ENCODE measurements around the gene AHCYL1. TPM values are rescaled to one million over a fixed set of nuclear protein-coding genes. Genes with fewer than 3 reads are reported as not detected.

The AHCYL1 gene
- total and polyA plus RNA-seq, 10 of the 15 experiments (the other 5 are each of a cell fraction or from before 2014, with no cell fraction given): 24.7 to 73.6 (median 46.8) TPM

GRCh38 chr1:110064576-110065337 is 80.2 kb downstream of the AHCYL1 start:
- no peak for TF ChIP-seq SMARCA5 (IDR thresholded peaks at IDR 0.05)
- TF ChIP-seq SMC3 (IDR thresholded peaks at IDR 0.05; ENCODE audit: borderline replicate concordance, low read length): no peak
- no peak for TF ChIP-seq POU2F2 (IDR thresholded peaks at IDR 0.05; ENCODE audit: borderline replicate concordance, low read depth, low read length)
- no peak for TF ChIP-seq CREM (IDR thresholded peaks at IDR 0.05; ENCODE audit: low read depth)
- TF ChIP-seq, protein P1, sequence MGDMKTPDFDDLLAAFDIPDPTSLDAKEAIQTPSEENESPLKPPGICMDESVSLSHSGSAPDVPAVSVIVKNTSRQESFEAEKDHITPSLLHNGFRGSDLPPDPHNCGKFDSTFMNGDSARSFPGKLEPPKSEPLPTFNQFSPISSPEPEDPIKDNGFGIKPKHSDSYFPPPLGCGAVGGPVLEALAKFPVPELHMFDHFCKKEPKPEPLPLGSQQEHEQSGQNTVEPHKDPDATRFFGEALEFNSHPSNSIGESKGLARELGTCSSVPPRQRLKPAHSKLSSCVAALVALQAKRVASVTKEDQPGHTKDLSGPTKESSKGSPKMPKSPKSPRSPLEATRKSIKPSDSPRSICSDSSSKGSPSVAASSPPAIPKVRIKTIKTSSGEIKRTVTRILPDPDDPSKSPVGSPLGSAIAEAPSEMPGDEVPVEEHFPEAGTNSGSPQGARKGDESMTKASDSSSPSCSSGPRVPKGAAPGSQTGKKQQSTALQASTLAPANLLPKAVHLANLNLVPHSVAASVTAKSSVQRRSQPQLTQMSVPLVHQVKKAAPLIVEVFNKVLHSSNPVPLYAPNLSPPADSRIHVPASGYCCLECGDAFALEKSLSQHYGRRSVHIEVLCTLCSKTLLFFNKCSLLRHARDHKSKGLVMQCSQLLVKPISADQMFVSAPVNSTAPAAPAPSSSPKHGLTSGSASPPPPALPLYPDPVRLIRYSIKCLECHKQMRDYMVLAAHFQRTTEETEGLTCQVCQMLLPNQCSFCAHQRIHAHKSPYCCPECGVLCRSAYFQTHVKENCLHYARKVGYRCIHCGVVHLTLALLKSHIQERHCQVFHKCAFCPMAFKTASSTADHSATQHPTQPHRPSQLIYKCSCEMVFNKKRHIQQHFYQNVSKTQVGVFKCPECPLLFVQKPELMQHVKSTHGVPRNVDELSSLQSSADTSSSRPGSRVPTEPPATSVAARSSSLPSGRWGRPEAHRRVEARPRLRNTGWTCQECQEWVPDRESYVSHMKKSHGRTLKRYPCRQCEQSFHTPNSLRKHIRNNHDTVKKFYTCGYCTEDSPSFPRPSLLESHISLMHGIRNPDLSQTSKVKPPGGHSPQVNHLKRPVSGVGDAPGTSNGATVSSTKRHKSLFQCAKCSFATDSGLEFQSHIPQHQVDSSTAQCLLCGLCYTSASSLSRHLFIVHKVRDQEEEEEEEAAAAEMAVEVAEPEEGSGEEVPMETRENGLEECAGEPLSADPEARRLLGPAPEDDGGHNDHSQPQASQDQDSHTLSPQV (IDR thresholded peaks at IDR 0.05): no peak
- no peak for TF ChIP-seq ASH2L (IDR thresholded peaks at IDR 0.05; ENCODE audit: borderline replicate concordance, low read depth)
- TF ChIP-seq, protein P2, sequence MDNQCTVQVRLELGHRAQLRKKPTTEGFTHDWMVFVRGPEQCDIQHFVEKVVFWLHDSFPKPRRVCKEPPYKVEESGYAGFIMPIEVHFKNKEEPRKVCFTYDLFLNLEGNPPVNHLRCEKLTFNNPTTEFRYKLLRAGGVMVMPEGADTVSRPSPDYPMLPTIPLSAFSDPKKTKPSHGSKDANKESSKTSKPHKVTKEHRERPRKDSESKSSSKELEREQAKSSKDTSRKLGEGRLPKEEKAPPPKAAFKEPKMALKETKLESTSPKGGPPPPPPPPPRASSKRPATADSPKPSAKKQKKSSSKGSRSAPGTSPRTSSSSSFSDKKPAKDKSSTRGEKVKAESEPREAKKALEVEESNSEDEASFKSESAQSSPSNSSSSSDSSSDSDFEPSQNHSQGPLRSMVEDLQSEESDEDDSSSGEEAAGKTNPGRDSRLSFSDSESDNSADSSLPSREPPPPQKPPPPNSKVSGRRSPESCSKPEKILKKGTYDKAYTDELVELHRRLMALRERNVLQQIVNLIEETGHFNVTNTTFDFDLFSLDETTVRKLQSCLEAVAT (IDR thresholded peaks at IDR 0.05): no peak
- no peak for TF ChIP-seq NFYA (IDR thresholded peaks at IDR 0.05; ENCODE audit: borderline replicate concordance, low read depth, low read length)
- TF ChIP-seq LARP7 (IDR thresholded peaks at IDR 0.05): no peak
- TF ChIP-seq ZNF622 (IDR thresholded peaks at IDR 0.05): no peak
- TF ChIP-seq MTA2 (IDR thresholded peaks at IDR 0.05; ENCODE audit: low read depth): no peak
- TF ChIP-seq MEF2B (IDR thresholded peaks at IDR 0.05; ENCODE audit: partially characterized antibody, poor library complexity, severe bottlenecking): no peak
- no peak for TF ChIP-seq MTA3 (IDR thresholded peaks at IDR 0.05; ENCODE audit: borderline replicate concordance, low read length)
- TF ChIP-seq E2F8 (IDR thresholded peaks at IDR 0.05; ENCODE audit: low read depth, partially characterized antibody): no peak
- no peaks in the 10 kb centered on the region; a peak in 1 of 4 replicates for H3K36me3 ChIP-seq (ENCODE audit: control insufficient read depth in 2 of 2, insufficient read depth in 2 of 2, low read length in 1 of 2)
- no peak overlapping the region for H3K4me2 ChIP-seq (ENCODE audit: control insufficient read depth, insufficient read depth)
- BruUV-seq (replicated peaks): no TSS peak
- ATAC-seq: no peak
- no peaks in the 10 kb centered on the region for H3K79me2 ChIP-seq (ENCODE audit: control insufficient read depth, insufficient read depth, low read length)
- intact Hi-C loops (cut with micrococcal nuclease; ENCODE audit: unreplicated experiment): no loop called here
- FAIRE-seq: no peak
- ChIA-PET CTCF (interaction anchor here (1.1 to 1.6 kb wide), 2 partner anchors 23 to 35 kb away, joined by 3 to 4 read pairs; no protein-coding TSS in a partner anchor), RAD21 (ENCODE audit: unreplicated experiment) (no interaction called here), POLR2A (no interaction called here), SMC1A (ENCODE audit: uncharacterized antibody, unreplicated experiment) (no interaction called here)
- in situ Hi-C loops (cut with MboI): no loop called here
- WGBS (ENCODE audit: insufficient coverage, insufficient replicate concordance, low lambda C conversion rate, missing lambda C conversion rate): 68% methylated on average over 17 of the region's 18 CpGs
- H3K27me3 ChIP-seq (replicated peaks in 1 of 2; ENCODE audit: control insufficient read depth in 2 of 2, insufficient read depth in 2 of 2, low read length in 1 of 2): peaks cover 20 to 26% of the 10 kb centered on the region in 2 experiments
- no peaks in the 10 kb centered on the region for H3K4me1 ChIP-seq (ENCODE audit: control insufficient read depth, insufficient read depth, low read length)
- H4K20me1 ChIP-seq (ENCODE audit: control insufficient read depth, insufficient read depth): peaks cover 7% of the 10 kb centered on the region
- no peak overlapping the region for H3K9ac ChIP-seq (ENCODE audit: control insufficient read depth, insufficient read depth, low read length)
- H3K4me3 ChIP-seq: no peak overlapping the region
- no peaks in the 10 kb centered on the region for H3K9me3 ChIP-seq (replicated peaks; ENCODE audit: control insufficient read depth, insufficient read depth, low read length)
- H2AFZ ChIP-seq (ENCODE audit: control insufficient read depth, low read depth, low read length): no peak overlapping the region
- DNase-seq (ENCODE audit: low read depth, low spot score): no peak
- no peak overlapping the region for H3K27ac ChIP-seq (ENCODE audit: control insufficient read depth, insufficient read depth)

Data from GM12878 (cell line).